Upper lobe of left lung (tissue), 4 donors: Measurements from ENCODE around the gene OVAAL.

ENCODE experiments used
- EP300 ChIP-seq, 4 donors: sonication (generic); formaldehyde crosslinking; IDR thresholded peaks; one replicate each; pipeline ENCODE4 v1.5.1; 2017; ENCODE audit warnings: antibody characterized with exemption in 4 of 4, control low read depth in 2 of 4
- POLR2A ChIP-seq, 4 donors: fragments of 450-650 bp; IDR thresholded peaks; one replicate each; pipeline ENCODE4 v1.5.1; 2016 to 2017; ENCODE audit warnings: antibody characterized with exemption in 4 of 4, mild to moderate bottlenecking in 2 of 4
- POLR2AphosphoS5 ChIP-seq, 2 donors: sonication (generic); formaldehyde crosslinking; IDR thresholded peaks; one replicate each; pipeline ENCODE4 v1.5.1; 2017; ENCODE audit warnings: antibody characterized with exemption in 2 of 2
- TF ChIP-seq, protein P1 (sequence below), 6 experiments: fragments of 450-650 bp in 4 of 6; fragments of 200-600 bp in 2 of 6; sonication (generic) in 2 of 6; IDR thresholded peaks; one replicate each; pipeline ENCODE4 v1.5.1; 2016 to 2019; ENCODE audit warnings: antibody characterized with exemption in 6 of 6

DNA sequence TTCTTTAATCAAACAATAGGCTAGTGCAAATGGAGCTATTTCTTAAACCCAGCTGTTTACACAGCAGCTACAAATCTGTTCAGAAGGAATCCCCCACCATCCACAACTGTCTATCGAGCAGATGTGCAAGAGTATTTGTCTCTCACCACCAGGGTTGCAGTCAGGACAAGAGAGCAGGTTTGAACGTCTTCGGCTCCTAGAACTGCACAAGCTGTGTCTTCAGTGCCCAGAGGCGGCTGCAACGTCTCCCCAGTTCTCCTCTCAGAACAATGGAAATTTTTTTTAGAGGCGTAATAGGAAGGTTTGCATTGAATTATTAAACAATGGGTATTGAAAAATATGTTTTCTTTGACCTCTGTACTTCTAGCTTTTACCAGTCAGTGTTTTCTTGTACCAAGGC lies 7.3 kb downstream of the OVAAL start:
- TF ChIP-seq POLR2A (IDR thresholded peaks at IDR 0.05), result no peak
- TF ChIP-seq, protein P1, sequence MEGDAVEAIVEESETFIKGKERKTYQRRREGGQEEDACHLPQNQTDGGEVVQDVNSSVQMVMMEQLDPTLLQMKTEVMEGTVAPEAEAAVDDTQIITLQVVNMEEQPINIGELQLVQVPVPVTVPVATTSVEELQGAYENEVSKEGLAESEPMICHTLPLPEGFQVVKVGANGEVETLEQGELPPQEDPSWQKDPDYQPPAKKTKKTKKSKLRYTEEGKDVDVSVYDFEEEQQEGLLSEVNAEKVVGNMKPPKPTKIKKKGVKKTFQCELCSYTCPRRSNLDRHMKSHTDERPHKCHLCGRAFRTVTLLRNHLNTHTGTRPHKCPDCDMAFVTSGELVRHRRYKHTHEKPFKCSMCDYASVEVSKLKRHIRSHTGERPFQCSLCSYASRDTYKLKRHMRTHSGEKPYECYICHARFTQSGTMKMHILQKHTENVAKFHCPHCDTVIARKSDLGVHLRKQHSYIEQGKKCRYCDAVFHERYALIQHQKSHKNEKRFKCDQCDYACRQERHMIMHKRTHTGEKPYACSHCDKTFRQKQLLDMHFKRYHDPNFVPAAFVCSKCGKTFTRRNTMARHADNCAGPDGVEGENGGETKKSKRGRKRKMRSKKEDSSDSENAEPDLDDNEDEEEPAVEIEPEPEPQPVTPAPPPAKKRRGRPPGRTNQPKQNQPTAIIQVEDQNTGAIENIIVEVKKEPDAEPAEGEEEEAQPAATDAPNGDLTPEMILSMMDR (IDR thresholded peaks at IDR 0.05), result no peak
- no peak for TF ChIP-seq POLR2AphosphoS5 (IDR thresholded peaks at IDR 0.05)
- no peak for TF ChIP-seq EP300 (IDR thresholded peaks at IDR 0.05)
